ENCODE results near the gene SERPINH1.

The SERPINH1 gene

DNA sequence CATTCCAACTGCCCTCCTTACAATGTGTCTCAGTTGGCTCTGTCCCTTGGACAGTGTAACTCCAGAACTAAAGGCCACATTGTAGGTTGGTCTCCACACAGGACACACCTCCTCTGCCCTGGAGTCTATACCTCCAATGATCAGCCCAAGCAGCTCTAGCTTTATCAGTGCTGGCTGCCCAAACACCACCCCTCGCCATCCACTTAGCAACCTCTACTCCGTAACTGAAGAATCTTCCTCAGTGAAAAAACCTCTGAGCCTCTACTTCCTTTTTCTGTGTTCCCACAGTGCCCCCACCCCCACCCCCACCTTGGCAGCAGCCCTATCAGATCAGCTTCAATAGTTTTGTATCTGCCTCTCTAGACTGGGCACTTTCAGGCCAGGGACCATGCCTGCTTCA is 33.4 kb downstream of the SERPINH1 start:
- Histone ChIP-seq H3K27me3 (ENCODE audit: insufficient read depth, poor library complexity, severe bottlenecking) (peaks cover 9% of the 10 kb centered on the region), H3K27ac (replicated peaks) (no peak overlapping the region), H3K4me3 (replicated peaks; ENCODE audit: insufficient read depth, low read length) (no peak overlapping the region)
- no peak for DNase-seq (ENCODE audit: low read depth in 1 of 2, low spot score in 1 of 2)
- TF ChIP-seq GABPA (IDR thresholded peaks at IDR 0.05; ENCODE audit: low read depth) = no peak
- TF ChIP-seq, protein P1, sequence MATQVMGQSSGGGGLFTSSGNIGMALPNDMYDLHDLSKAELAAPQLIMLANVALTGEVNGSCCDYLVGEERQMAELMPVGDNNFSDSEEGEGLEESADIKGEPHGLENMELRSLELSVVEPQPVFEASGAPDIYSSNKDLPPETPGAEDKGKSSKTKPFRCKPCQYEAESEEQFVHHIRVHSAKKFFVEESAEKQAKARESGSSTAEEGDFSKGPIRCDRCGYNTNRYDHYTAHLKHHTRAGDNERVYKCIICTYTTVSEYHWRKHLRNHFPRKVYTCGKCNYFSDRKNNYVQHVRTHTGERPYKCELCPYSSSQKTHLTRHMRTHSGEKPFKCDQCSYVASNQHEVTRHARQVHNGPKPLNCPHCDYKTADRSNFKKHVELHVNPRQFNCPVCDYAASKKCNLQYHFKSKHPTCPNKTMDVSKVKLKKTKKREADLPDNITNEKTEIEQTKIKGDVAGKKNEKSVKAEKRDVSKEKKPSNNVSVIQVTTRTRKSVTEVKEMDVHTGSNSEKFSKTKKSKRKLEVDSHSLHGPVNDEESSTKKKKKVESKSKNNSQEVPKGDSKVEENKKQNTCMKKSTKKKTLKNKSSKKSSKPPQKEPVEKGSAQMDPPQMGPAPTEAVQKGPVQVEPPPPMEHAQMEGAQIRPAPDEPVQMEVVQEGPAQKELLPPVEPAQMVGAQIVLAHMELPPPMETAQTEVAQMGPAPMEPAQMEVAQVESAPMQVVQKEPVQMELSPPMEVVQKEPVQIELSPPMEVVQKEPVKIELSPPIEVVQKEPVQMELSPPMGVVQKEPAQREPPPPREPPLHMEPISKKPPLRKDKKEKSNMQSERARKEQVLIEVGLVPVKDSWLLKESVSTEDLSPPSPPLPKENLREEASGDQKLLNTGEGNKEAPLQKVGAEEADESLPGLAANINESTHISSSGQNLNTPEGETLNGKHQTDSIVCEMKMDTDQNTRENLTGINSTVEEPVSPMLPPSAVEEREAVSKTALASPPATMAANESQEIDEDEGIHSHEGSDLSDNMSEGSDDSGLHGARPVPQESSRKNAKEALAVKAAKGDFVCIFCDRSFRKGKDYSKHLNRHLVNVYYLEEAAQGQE (IDR thresholded peaks at IDR 0.05; ENCODE audit: insufficient replicate concordance, low read depth) = no peak
- no peak for TF ChIP-seq SPI1 (IDR thresholded peaks at IDR 0.05; ENCODE audit: borderline replicate concordance, low read depth)
- no peak for TF ChIP-seq POLR2AphosphoS5 (IDR thresholded peaks at IDR 0.05; ENCODE audit: low read depth)

- Histone ChIP-seq H3K27ac (replicated peaks) (no peak overlapping the region), H3K4me3 (replicated peaks; ENCODE audit: insufficient read depth, low read length) (no peak overlapping the region), H3K27me3 (ENCODE audit: insufficient read depth, poor library complexity, severe bottlenecking) (peaks cover 9% of the 10 kb centered on the region)
- TF ChIP-seq, protein P2, sequence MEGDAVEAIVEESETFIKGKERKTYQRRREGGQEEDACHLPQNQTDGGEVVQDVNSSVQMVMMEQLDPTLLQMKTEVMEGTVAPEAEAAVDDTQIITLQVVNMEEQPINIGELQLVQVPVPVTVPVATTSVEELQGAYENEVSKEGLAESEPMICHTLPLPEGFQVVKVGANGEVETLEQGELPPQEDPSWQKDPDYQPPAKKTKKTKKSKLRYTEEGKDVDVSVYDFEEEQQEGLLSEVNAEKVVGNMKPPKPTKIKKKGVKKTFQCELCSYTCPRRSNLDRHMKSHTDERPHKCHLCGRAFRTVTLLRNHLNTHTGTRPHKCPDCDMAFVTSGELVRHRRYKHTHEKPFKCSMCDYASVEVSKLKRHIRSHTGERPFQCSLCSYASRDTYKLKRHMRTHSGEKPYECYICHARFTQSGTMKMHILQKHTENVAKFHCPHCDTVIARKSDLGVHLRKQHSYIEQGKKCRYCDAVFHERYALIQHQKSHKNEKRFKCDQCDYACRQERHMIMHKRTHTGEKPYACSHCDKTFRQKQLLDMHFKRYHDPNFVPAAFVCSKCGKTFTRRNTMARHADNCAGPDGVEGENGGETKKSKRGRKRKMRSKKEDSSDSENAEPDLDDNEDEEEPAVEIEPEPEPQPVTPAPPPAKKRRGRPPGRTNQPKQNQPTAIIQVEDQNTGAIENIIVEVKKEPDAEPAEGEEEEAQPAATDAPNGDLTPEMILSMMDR (IDR thresholded peaks at IDR 0.05; ENCODE audit: insufficient read depth, low read length) = no peak
- TF ChIP-seq, protein P1 (IDR thresholded peaks at IDR 0.05; ENCODE audit: insufficient replicate concordance, low read depth) = no peak
- TF ChIP-seq GABPA (IDR thresholded peaks at IDR 0.05; ENCODE audit: low read depth) = no peak
- TF ChIP-seq SPI1 (IDR thresholded peaks at IDR 0.05; ENCODE audit: borderline replicate concordance, low read depth) = no peak
- no peak for TF ChIP-seq POLR2AphosphoS5 (IDR thresholded peaks at IDR 0.05; ENCODE audit: low read depth)
- no peak for DNase-seq (ENCODE audit: low read depth in 1 of 2, low spot score in 1 of 2)
These were observed 34.9 kb downstream of the SERPINH1 start for GRCh38 chr11:75596914-75597313.

GRCh38 chr11:75597636-75598035 is 35.6 kb downstream of the SERPINH1 start:
- Histone ChIP-seq H3K27me3 (ENCODE audit: insufficient read depth, poor library complexity, severe bottlenecking) (peaks cover 7% of the 10 kb centered on the region), H3K27ac (replicated peaks) (no peak overlapping the region), H3K4me3 (replicated peaks; ENCODE audit: insufficient read depth, low read length) (no peak overlapping the region)
- TF ChIP-seq SPI1 (IDR thresholded peaks at IDR 0.05; ENCODE audit: borderline replicate concordance, low read depth) (no peak), GABPA (IDR thresholded peaks at IDR 0.05; ENCODE audit: low read depth) (no peak), POLR2AphosphoS5 (IDR thresholded peaks at IDR 0.05; ENCODE audit: low read depth) (no peak)
- TF ChIP-seq, protein P1 (IDR thresholded peaks at IDR 0.05; ENCODE audit: insufficient replicate concordance, low read depth) = no peak
- TF ChIP-seq, protein P2 (IDR thresholded peaks at IDR 0.05; ENCODE audit: insufficient read depth, low read length) = peak; percentile 69
- DNase-seq (ENCODE audit: low read depth in 1 of 2, low spot score in 1 of 2) = peak in 1 of 2 experiments; percentile 12

Measured in HL-60 (cell line).